ACC112 (cell line): ENCODE measurements around the gene EIF5A.

Experiments
- H2AFZ ChIP-seq: fragments of 200-600 bp; sonication (generic); one replicate; pipeline ENCODE4 v1.6.0; 2017; ENCODE audit warnings: antibody characterized with exemption, low read length; ENCODE audit not compliant: unreplicated experiment
- H3K27ac ChIP-seq: fragments of 200-600 bp; sonication (generic); 2 replicates; pipeline ENCODE4 v1.5.1; 2014; ENCODE audit warnings: low read depth, mild to moderate bottlenecking, antibody characterized with exemption, low read length, moderate library complexity
- H3K27me3 ChIP-seq: fragments of 200-600 bp; sonication (generic); 2 replicates; pipeline ENCODE4 v1.6.1; 2014; ENCODE audit warnings: mild to moderate bottlenecking, antibody characterized with exemption, low read length, moderate library complexity, mixed read lengths; ENCODE audit not compliant: insufficient read depth
- H3K36me3 ChIP-seq: fragments of 200-600 bp; sonication (generic); 2 replicates; pipeline ENCODE4 v1.6.1; 2016; ENCODE audit warnings: mild to moderate bottlenecking, antibody characterized with exemption, low read length, moderate library complexity, mixed read lengths; ENCODE audit not compliant: insufficient read depth
- H3K4me1 ChIP-seq: fragments of 200-600 bp; sonication (generic); one replicate; pipeline ENCODE4 v1.6.1; 2016; ENCODE audit warnings: low read length, mixed read lengths; ENCODE audit not compliant: insufficient read depth, unreplicated experiment, control insufficient read depth
- H3K4me3 ChIP-seq: fragments of 200-600 bp; sonication (generic); 2 replicates; pipeline ENCODE4 v1.5.1; 2014; ENCODE audit warnings: mild to moderate bottlenecking, low read depth, low read length
- H3K79me2 ChIP-seq: fragments of 200-600 bp; sonication (generic); one replicate; pipeline ENCODE4 v1.6.0; 2016; ENCODE audit warnings: low read length; ENCODE audit not compliant: control insufficient read depth, unreplicated experiment, insufficient read depth

The EIF5A gene

DNA sequence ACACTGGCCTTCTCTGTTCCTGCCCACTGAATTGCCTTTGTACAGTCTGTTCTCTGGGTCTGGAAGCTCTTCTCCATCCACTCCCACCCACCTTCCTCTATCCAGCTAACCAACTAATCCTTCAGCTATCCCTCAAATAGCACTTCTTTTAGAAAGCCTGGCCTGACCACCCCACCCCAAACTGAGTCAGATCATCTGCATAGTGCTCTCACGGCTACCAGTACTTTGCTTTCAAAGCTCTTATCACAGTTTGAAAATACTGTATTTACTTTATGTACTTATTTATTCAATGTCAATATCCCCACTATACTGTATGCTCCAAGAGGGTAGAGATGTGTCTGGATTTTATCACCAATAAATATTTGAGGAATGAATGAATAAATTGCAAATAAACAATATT lies 40.6 kb upstream of the EIF5A start:
- Histone ChIP-seq H3K4me3 (no peak overlapping the region), H3K4me1 (peaks cover 17% of the 10 kb centered on the region), H3K27me3 (peaks cover 9% of the 10 kb centered on the region), H3K79me2 (no peaks in the 10 kb centered on the region), H3K27ac (peak overlapping the region; percentile 46), H2AFZ (no peak overlapping the region), H3K36me3 (no peaks in the 10 kb centered on the region)

DNA sequence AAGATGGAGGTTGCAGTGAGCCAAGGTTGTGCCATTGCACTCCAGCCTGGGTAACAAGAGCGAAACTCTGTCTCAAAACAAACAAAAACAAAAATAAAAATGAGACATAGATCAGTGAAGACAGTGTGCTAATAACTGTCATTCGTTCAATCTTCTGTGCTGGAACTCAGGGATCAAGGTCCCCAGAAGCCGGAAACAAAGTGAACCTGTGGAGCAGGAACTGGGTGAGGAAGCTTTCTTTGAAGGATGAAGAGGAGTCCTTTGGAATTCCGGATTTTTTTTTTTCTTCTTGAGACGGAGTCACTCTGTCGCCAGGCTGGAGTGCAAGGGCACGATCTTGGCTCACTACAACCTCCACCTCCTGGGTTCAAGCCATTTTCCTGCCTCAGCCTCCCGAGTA lies 28.0 kb upstream of the EIF5A start:
- Histone ChIP-seq H3K4me1 (no peaks in the 10 kb centered on the region), H3K27me3 (peaks cover 25% of the 10 kb centered on the region), H3K4me3 (no peak overlapping the region), H3K79me2 (no peaks in the 10 kb centered on the region), H3K27ac (no peak overlapping the region), H3K36me3 (no peaks in the 10 kb centered on the region), H2AFZ (no peak overlapping the region)

DNA sequence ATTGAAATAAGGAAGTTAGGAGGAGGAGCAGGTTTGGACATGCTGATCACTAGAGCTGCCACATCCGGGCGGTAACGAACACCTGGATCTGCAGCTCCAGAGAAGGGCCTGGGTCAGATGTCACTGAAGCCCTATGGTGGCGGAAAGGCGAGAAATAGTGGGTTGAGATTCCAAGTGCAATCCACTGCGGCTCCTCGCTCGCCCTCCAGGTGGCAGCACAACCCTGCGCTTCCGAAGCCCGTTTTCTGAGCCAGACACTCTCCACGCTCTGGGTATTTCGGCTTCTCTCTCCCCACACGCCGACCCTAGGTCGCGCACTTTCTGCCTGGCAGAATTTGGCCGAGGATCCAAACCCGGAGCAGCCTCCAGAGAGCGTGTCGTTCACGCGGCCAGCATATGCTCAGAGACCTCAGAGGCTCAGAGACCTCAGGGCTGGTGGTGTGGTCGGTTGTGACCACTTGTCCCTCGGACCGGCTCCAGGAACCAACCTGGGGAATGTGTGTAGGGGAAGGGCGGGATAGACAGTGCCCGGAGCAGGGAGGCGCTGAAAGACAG lies 26.8 kb upstream of the EIF5A start:
- peak overlapping the region; percentile 53; the same call in 1 of the 2 replicates for H3K27ac ChIP-seq

GRCh38 chr17:7281074-7281952 lies 26.1 kb upstream of the EIF5A start, which contains the start of gene SLC2A4:
TSS of gene SLC2A4 (plus strand) at chr17:7281718. CDS start at chr17:7281935, 217 bp downstream.
- no peaks in the 10 kb centered on the region for H3K4me1 ChIP-seq
- peak within 1 kb of the TSS; percentile 40 for H2AFZ ChIP-seq
- peaks cover 31% of the 10 kb centered on the region for H3K27me3 ChIP-seq
- peak within 1 kb of the TSS; percentile 53; the same call in 1 of the 2 replicates for H3K27ac ChIP-seq
- H3K4me3 ChIP-seq, result peak within 1 kb of the TSS; percentile 75
- no peaks in the 10 kb centered on the region for H3K36me3 ChIP-seq
- no peaks in the 10 kb centered on the region for H3K79me2 ChIP-seq

More for the DNA sequence above, 26.8 kb upstream of the EIF5A start:
- Histone ChIP-seq H3K36me3 (no peaks in the 10 kb centered on the region), H3K4me1 (no peaks in the 10 kb centered on the region), H3K4me3 (peak overlapping the region; percentile 75), H3K27me3 (peaks cover 25% of the 10 kb centered on the region), H2AFZ (peak overlapping the region; percentile 40), H3K79me2 (no peaks in the 10 kb centered on the region)

- Histone ChIP-seq H3K4me3 (peak overlapping the region; percentile 75), H3K79me2 (no peaks in the 10 kb centered on the region), H2AFZ (no peak overlapping the region), H3K36me3 (no peaks in the 10 kb centered on the region), H3K27me3 (peaks cover 36% of the 10 kb centered on the region), H3K27ac (no peak overlapping the region), H3K4me1 (no peaks in the 10 kb centered on the region)
Measured at GRCh38 chr17:7281953-7282751, 25.3 kb upstream of the EIF5A start.

GRCh38 chr17:7282752-7283321 lies 24.6 kb upstream of the EIF5A start:
- peaks cover 42% of the 10 kb centered on the region for H3K27me3 ChIP-seq
- no peaks in the 10 kb centered on the region for H3K36me3 ChIP-seq
- no peaks in the 10 kb centered on the region for H3K4me1 ChIP-seq
- H3K27ac ChIP-seq, result no peak overlapping the region
- no peaks in the 10 kb centered on the region for H3K79me2 ChIP-seq
- H2AFZ ChIP-seq, result no peak overlapping the region
- H3K4me3 ChIP-seq, result no peak overlapping the region

- H3K27ac ChIP-seq, result no peak overlapping the region
- no peaks in the 10 kb centered on the region for H3K36me3 ChIP-seq
- H3K79me2 ChIP-seq, result no peaks in the 10 kb centered on the region
- H3K4me3 ChIP-seq, result no peak overlapping the region
- H3K27me3 ChIP-seq, result peaks cover 49% of the 10 kb centered on the region
- H3K4me1 ChIP-seq, result no peaks in the 10 kb centered on the region
- no peak overlapping the region for H2AFZ ChIP-seq
Measured at GRCh38 chr17:7283471-7284216, 23.8 kb upstream of the EIF5A start.

GRCh38 chr17:7284911-7285310 lies 22.5 kb upstream of the EIF5A start:
- Histone ChIP-seq H3K27ac (no peak overlapping the region), H3K4me3 (no peak overlapping the region), H3K4me1 (no peaks in the 10 kb centered on the region), H2AFZ (no peak overlapping the region), H3K27me3 (peaks cover 49% of the 10 kb centered on the region), H3K79me2 (no peaks in the 10 kb centered on the region), H3K36me3 (no peaks in the 10 kb centered on the region)

GRCh38 chr17:7285679-7286078 lies 21.7 kb upstream of the EIF5A start:
- H3K27ac ChIP-seq, result no peak overlapping the region
- H3K4me1 ChIP-seq, result no peaks in the 10 kb centered on the region
- H2AFZ ChIP-seq, result no peak overlapping the region
- no peaks in the 10 kb centered on the region for H3K79me2 ChIP-seq
- H3K27me3 ChIP-seq, result peaks cover 56% of the 10 kb centered on the region
- H3K36me3 ChIP-seq, result no peaks in the 10 kb centered on the region
- no peak overlapping the region for H3K4me3 ChIP-seq
